ENCODE results near the gene RREB1. TPM values are rescaled to one million over a fixed set of nuclear protein-coding genes. Genes with fewer than 3 reads are reported as not detected.

RREB1 gene
- total and polyA plus RNA-seq, 2 of the 4 experiments (the other 2 are of a cell fraction) = 8.4 to 14.5 TPM

DNA sequence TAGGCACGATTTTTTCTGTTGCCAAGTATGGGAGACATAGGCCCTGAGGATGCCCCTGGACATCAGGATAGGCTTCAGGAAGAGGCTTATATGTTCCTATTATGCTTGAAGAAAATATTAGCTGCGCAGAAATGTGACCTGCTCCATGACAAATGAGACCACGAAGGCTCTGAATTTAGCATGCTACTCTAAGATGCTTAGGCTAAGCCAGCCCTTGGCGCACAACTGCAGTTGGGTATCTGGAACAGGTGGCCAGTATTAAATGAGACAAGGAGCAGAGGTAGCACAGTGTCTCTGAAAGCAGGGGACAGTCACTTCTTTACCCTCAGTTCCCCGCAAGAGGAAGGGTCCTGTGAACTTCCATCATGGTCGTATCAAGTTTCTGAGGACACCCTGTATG lies 90.0 kb downstream of the RREB1 start:
- H3K9me1 ChIP-seq (ENCODE audit: insufficient read depth, low read length) = peaks cover 19% of the 10 kb centered on the region
- no peak overlapping the region for H4K5ac ChIP-seq (ENCODE audit: low read depth, low read length)
- no peak overlapping the region for H3K18ac ChIP-seq (ENCODE audit: low read depth, low read length)
- WGBS, 2 experiments (ENCODE audit: extremely low coverage in 2 of 2, insufficient read length in 1 of 2) = 100% methylated on average over 1 of the region's 6 CpGs; no CpG with 5 or more reads in 1 of the 2 experiments
- H3K27ac ChIP-seq (ENCODE audit: insufficient read depth, low read length) = no peak overlapping the region
- no peak overlapping the region for H3K14ac ChIP-seq (replicated peaks; ENCODE audit: low read depth, low read length)
- H4K20me1 ChIP-seq (ENCODE audit: insufficient read depth, low read length) = 0 out of 2 replicates have a peak, but pooled peaks cover 6% of the 10 kb centered on the region
- no peak overlapping the region for H4K91ac ChIP-seq (ENCODE audit: insufficient read depth, low read depth, low read length)
- H2BK15ac ChIP-seq (ENCODE audit: low read depth, low read length) = no peak overlapping the region
- H2BK20ac ChIP-seq (ENCODE audit: low read depth, low read length) = no peak overlapping the region
- no peaks in the 10 kb centered on the region for H3K4me1 ChIP-seq (ENCODE audit: control insufficient read depth, insufficient read depth, low read length)
- ChIA-PET POLR2A (ENCODE audit: unreplicated experiment) (no interaction called here), CTCF (no interaction called here)
- dilution Hi-C loops (cut with HindIII; ENCODE audit: low sequenced_read_pairs, unreplicated experiment) = no loop called here
- intact Hi-C loops (cut with micrococcal nuclease) = no loop called here
- H3K4ac ChIP-seq (ENCODE audit: low read depth, low read length) = no peak overlapping the region
- peaks cover 29 to 63% of the 10 kb centered on the region in 2 experiments for H3K79me1 ChIP-seq (ENCODE audit: low read depth in 1 of 2, low read length in 2 of 2)
- ATAC-seq (ENCODE audit: low read depth) = no peak
- in situ Hi-C loops (cut with MboI; ENCODE audit: low sequenced_read_pairs) = no loop called here
- no peak overlapping the region for H2BK120ac ChIP-seq (ENCODE audit: low read depth, low read length)
- H3K27me3 ChIP-seq (ENCODE audit: control insufficient read depth, insufficient read depth, low read length) = no peaks in the 10 kb centered on the region
- no peak overlapping the region for H2AFZ ChIP-seq (replicated peaks; ENCODE audit: low read length, poor library complexity)
- no peak overlapping the region for H2AK9ac ChIP-seq (replicated peaks; ENCODE audit: low read depth, low read length, poor library complexity)
- no peak overlapping the region for H3K4me3 ChIP-seq (ENCODE audit: insufficient read depth, low read depth, low read length)
- DNase-seq = no peak
- H3K36me3 ChIP-seq (ENCODE audit: control insufficient read depth, insufficient read depth, low read length) = peaks cover 30% of the 10 kb centered on the region
- H3K9me3 ChIP-seq (ENCODE audit: control insufficient read depth, insufficient read depth, low read length) = no peaks in the 10 kb centered on the region
- H2BK5ac ChIP-seq (ENCODE audit: low read depth, low read length, poor library complexity, severe bottlenecking) = no peak overlapping the region
- no peak overlapping the region for H3K56ac ChIP-seq (ENCODE audit: extremely low read depth, insufficient read depth, low read length)
- no peak overlapping the region for H3K4me2 ChIP-seq (ENCODE audit: low read depth, low read length)
- no peak overlapping the region for H3K9ac ChIP-seq (ENCODE audit: low read depth, low read length)
- TF ChIP-seq MAZ (IDR thresholded peaks at IDR 0.05; ENCODE audit: borderline replicate concordance, low read depth, low read length) (no peak), CEBPB (IDR thresholded peaks at IDR 0.05; ENCODE audit: low read depth, low read length) (no peak), POLR2A (IDR thresholded peaks at IDR 0.05; ENCODE audit: low read depth, low read length) (no peak), MAFK (IDR thresholded peaks at IDR 0.05; ENCODE audit: low read depth, low read length) (no peak), MXI1 (IDR thresholded peaks at IDR 0.05; ENCODE audit: borderline replicate concordance, low read depth, low read length) (no peak), RCOR1 (IDR thresholded peaks at IDR 0.05; ENCODE audit: insufficient replicate concordance, low read length) (no peak), FOS (IDR thresholded peaks at IDR 0.05; ENCODE audit: low read depth, low read length) (no peak)
- TF ChIP-seq, protein P1, sequence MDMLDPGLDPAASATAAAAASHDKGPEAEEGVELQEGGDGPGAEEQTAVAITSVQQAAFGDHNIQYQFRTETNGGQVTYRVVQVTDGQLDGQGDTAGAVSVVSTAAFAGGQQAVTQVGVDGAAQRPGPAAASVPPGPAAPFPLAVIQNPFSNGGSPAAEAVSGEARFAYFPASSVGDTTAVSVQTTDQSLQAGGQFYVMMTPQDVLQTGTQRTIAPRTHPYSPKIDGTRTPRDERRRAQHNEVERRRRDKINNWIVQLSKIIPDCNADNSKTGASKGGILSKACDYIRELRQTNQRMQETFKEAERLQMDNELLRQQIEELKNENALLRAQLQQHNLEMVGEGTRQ (IDR thresholded peaks at IDR 0.05; ENCODE audit: low read depth, low read length) = no peak
- TF ChIP-seq, protein P2, sequence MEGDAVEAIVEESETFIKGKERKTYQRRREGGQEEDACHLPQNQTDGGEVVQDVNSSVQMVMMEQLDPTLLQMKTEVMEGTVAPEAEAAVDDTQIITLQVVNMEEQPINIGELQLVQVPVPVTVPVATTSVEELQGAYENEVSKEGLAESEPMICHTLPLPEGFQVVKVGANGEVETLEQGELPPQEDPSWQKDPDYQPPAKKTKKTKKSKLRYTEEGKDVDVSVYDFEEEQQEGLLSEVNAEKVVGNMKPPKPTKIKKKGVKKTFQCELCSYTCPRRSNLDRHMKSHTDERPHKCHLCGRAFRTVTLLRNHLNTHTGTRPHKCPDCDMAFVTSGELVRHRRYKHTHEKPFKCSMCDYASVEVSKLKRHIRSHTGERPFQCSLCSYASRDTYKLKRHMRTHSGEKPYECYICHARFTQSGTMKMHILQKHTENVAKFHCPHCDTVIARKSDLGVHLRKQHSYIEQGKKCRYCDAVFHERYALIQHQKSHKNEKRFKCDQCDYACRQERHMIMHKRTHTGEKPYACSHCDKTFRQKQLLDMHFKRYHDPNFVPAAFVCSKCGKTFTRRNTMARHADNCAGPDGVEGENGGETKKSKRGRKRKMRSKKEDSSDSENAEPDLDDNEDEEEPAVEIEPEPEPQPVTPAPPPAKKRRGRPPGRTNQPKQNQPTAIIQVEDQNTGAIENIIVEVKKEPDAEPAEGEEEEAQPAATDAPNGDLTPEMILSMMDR (conservative IDR thresholded peaks at IDR 0.05; ENCODE audit: low read depth, low read length) = no peak
- no peak overlapping the region for H2AK5ac ChIP-seq (ENCODE audit: low read depth, low read length)
- no peak overlapping the region for H3K23ac ChIP-seq (ENCODE audit: low read depth, low read length)
- no TSS peak for BruUV-seq (replicated peaks)
- no peak overlapping the region for H4K8ac ChIP-seq (ENCODE audit: low read depth in 2 of 2, low read length in 2 of 2)
